ENCODE data around the gene DPH1. TPM values are rescaled to one million over a fixed set of nuclear protein-coding genes. Genes with fewer than 3 reads are reported as not detected.

DPH1 gene
- polyA plus RNA-seq, 1 experiment: 54.6 TPM

DNA sequence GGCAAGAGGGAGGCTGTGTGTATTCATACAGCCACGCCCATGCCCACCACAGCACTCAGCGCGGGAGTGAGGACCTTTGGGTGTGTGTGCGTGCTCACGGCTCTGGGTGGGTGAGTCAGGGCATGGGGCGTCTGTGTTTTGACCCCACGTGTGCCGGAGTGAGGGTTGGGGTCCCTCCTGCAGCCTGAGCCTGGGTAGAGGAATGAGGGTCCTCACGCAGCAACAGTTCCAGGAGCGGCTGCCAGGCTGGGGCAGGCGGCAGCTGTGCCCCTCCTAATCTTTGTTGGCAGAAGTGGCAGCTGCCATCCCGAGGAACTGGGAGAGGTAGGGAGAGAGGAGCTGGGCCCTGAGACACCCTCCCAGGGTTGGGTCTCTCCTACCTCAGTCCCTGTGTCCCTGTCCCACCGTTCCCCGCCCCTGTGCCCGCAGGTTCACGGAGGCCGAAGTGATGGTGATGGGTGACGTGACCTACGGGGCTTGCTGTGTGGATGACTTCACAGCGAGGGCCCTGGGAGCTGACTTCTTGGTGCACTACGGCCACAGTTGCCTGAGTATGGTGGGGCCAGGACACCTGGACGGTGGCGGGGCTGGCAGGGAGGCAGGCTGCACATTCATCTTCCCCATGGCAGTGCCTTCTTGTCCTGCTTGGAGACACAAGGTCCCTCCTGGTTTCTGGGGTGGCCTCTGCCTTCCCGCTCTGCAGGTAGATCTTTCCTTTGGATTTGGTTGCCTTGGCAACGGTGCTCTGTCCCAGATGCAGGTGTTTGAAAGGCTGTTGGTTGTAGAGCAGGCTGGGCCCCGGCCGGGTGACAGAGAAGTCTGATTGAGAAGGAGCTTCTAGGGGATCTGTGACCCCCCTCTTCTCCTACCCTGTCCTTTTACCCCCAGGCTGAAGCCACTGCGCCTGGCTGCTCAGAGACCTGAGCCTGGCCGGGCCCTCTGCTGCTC lies 5.9 kb downstream of the DPH1 start:
- H3K27me3 ChIP-seq (ENCODE audit: control insufficient read depth, insufficient read depth, low read length): no peaks in the 10 kb centered on the region
- POLR2A ChIA-PET: no interaction called here
- peaks cover 30% of the 10 kb centered on the region for H3K36me3 ChIP-seq (ENCODE audit: control insufficient read depth, insufficient read depth, low read length)
- TF ChIP-seq, protein P1, sequence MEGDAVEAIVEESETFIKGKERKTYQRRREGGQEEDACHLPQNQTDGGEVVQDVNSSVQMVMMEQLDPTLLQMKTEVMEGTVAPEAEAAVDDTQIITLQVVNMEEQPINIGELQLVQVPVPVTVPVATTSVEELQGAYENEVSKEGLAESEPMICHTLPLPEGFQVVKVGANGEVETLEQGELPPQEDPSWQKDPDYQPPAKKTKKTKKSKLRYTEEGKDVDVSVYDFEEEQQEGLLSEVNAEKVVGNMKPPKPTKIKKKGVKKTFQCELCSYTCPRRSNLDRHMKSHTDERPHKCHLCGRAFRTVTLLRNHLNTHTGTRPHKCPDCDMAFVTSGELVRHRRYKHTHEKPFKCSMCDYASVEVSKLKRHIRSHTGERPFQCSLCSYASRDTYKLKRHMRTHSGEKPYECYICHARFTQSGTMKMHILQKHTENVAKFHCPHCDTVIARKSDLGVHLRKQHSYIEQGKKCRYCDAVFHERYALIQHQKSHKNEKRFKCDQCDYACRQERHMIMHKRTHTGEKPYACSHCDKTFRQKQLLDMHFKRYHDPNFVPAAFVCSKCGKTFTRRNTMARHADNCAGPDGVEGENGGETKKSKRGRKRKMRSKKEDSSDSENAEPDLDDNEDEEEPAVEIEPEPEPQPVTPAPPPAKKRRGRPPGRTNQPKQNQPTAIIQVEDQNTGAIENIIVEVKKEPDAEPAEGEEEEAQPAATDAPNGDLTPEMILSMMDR (IDR thresholded peaks at IDR 0.05; ENCODE audit: insufficient read depth, low read depth, low read length): no peak
- CTCF ChIA-PET: interaction anchor here (3.1 kb wide), 1 partner anchor 10 kb away, joined by 14 read pairs; the partner anchor contains the start of gene RTN4RL1
- no peak overlapping the region for H3K4me3 ChIP-seq (ENCODE audit: low read depth, low read length)
- DNase-seq (ENCODE audit: low read depth): no peak

- POLR2A ChIA-PET: no interaction called here
- TF ChIP-seq, protein P1 (IDR thresholded peaks at IDR 0.05; ENCODE audit: insufficient read depth, low read depth, low read length): no peak
- no peak for DNase-seq (ENCODE audit: low read depth)
- CTCF ChIA-PET: interaction anchor here (1.6 to 3.1 kb wide), 3 partner anchors 11 to 128 kb away, joined by 4 to 14 read pairs (median 7); partner anchors contain the start of gene RTN4RL1
- Histone ChIP-seq H3K4me3 (ENCODE audit: low read depth, low read length) (no peak overlapping the region), H3K27me3 (ENCODE audit: control insufficient read depth, insufficient read depth, low read length) (no peaks in the 10 kb centered on the region), H3K36me3 (ENCODE audit: control insufficient read depth, insufficient read depth, low read length) (peaks cover 30% of the 10 kb centered on the region)
Measured at GRCh38 chr17:2037155-2037554, 7.2 kb downstream of the DPH1 start.

GRCh38 chr17:2040219-2040827 lies 10.4 kb downstream of the DPH1 start:
- Histone ChIP-seq H3K4me3 (ENCODE audit: low read depth, low read length) (no peak overlapping the region), H3K36me3 (ENCODE audit: control insufficient read depth, insufficient read depth, low read length) (peaks cover 34% of the 10 kb centered on the region), H3K27me3 (ENCODE audit: control insufficient read depth, insufficient read depth, low read length) (no peaks in the 10 kb centered on the region)
- TF ChIP-seq, protein P1 (IDR thresholded peaks at IDR 0.05; ENCODE audit: insufficient read depth, low read depth, low read length): no peak
- no peak for DNase-seq (ENCODE audit: low read depth)
- CTCF ChIA-PET: interaction anchor here (0.9 to 3.9 kb wide), 5 partner anchors 9 to 204 kb away, joined by 3 to 12 read pairs (median 5); partner anchors contain the start of gene DPH1
- POLR2A ChIA-PET: interaction anchor here (0.6 kb wide), 1 partner anchor 211 kb away, joined by 4 read pairs; no protein-coding TSS in a partner anchor

DNA sequence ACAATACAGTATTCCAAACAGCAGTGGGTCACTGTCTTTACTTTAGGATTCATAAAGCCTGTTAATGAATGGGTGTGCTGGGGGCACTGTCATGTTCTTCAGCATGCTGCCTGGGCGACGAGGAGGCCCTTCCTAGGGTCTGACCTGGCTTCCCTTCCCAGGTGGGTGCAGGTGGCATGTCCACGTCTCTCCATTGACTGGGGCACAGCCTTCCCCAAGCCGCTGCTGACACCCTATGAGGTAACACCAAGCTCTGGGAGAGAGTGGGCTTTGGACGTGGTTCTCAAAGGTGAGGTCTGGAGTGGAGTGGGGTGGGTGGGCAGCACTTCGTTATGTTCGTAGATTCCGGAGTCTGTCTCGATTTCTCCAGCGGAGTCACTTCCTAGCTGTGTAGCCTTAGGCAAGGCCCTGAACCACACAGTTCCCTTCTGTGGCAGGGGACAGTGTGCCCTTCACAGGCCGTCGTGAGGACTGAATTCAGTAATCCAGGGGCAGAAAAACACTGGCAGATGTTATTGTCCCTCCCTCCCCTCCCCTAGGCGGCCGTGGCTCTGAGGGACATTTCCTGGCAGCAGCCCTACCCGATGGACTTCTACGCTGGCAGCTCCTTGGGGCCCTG lies 11.1 kb downstream of the DPH1 start:
- DNase-seq (ENCODE audit: low read depth): no peak
- CTCF ChIA-PET: interaction anchor here (0.9 to 3.9 kb wide), 7 partner anchors 10 to 204 kb away, joined by 3 to 12 read pairs (median 4); partner anchors contain the start of genes DPH1 and RTN4RL1
- POLR2A ChIA-PET: interaction anchor here (0.5 kb wide), 2 partner anchors 21 to 480 kb away, joined by 3 to 16 read pairs; no protein-coding TSS in a partner anchor
- H3K36me3 ChIP-seq (ENCODE audit: control insufficient read depth, insufficient read depth, low read length): peaks cover 29% of the 10 kb centered on the region
- H3K4me3 ChIP-seq (ENCODE audit: low read depth, low read length): peak overlapping the region; percentile 84
- H3K27me3 ChIP-seq (ENCODE audit: control insufficient read depth, insufficient read depth, low read length): no peaks in the 10 kb centered on the region
- TF ChIP-seq, protein P1 (IDR thresholded peaks at IDR 0.05; ENCODE audit: insufficient read depth, low read depth, low read length): no peak
